B cell (primary cell): ENCODE results near the gene LMOD2. TPM values are rescaled to one million over a fixed set of nuclear protein-coding genes. Genes with fewer than 3 reads are reported as not detected.

ENCODE experiments used
- ATAC-seq: fragments of 200-7000 bp; cut with Tn5 transposase; one replicate; pipeline ENCODE4 v1.10.0; 2021; ENCODE audit warnings: low read depth, mild to moderate bottlenecking, moderate number of reproducible peaks, moderate library complexity
- CTCF ChIA-PET: fragments of 350-600 bp; sonication (Branson Sonifier 250); formaldehyde crosslinking; loops from one replicate; lab custom pipeline; 2021; ENCODE audit warnings: antibody characterized with exemption, inconsistent platforms; lab: Charles Lee
- POLR2A ChIA-PET: fragments of 350-600 bp; sonication (Branson Sonifier 250); formaldehyde crosslinking; loops from one replicate; lab custom pipeline; 2021; ENCODE audit warnings: antibody characterized with exemption; lab: Charles Lee
- DNase-seq: peaks from one replicate; pipeline ENCODE4 v3.0.0; 2013
- H2AFZ ChIP-seq: 2 replicates; pipeline ENCODE4 v1.6.1; 2012; ENCODE audit warnings: mild to moderate bottlenecking, low read depth, low read length; ENCODE audit not compliant: insufficient read depth, poor library complexity, severe bottlenecking
- H3K27ac ChIP-seq, 2 donors: 1 replicate in 1 of 2; 2 replicates in 1 of 2; pipeline ENCODE4 v1.5.1; 2012 to 2013; ENCODE audit warnings: low read length in 2 of 2, mild to moderate bottlenecking in 2 of 2, moderate library complexity in 1 of 2
- H3K27me3 ChIP-seq, 4 experiments: fragments of 200-600 bp in 1 of 4; sonication (generic) in 1 of 4; replicated peaks in 1 of 4; 1 replicate in 2 of 4; 2 replicates in 2 of 4; pipeline versions ENCODE4 v1.6.1 to v1.7.0; 2013 to 2016; ENCODE audit warnings: low read length in 3 of 4, mild to moderate bottlenecking in 2 of 4, mixed read lengths in 1 of 4, moderate library complexity in 1 of 4; ENCODE audit not compliant: insufficient read depth in 4 of 4, control insufficient read depth in 3 of 4; ENCODE audit errors: control extremely low read depth in 1 of 4
- H3K36me3 ChIP-seq, 2 experiments: replicated peaks in 1 of 2; 1 replicate in 1 of 2; 2 replicates in 1 of 2; pipeline versions ENCODE4 v1.6.1 to v1.7.1; 2013; ENCODE audit warnings: low read length in 1 of 2; ENCODE audit not compliant: insufficient read depth in 2 of 2, control insufficient read depth in 1 of 2; ENCODE audit errors: control extremely low read depth in 1 of 2, extremely low read depth in 1 of 2
- H3K4me1 ChIP-seq, 2 donors: fragments of 200-600 bp in 1 of 2; sonication (generic) in 1 of 2; 1 replicate in 1 of 2; 2 replicates in 1 of 2; pipeline versions ENCODE4 v1.5.1 to v1.6.1; 2013 to 2017; ENCODE audit warnings: low read length in 2 of 2; ENCODE audit not compliant: control insufficient read depth in 2 of 2, insufficient read depth in 2 of 2
- H3K4me2 ChIP-seq: replicated peaks from 2 replicates; pipeline ENCODE3; 2012; ENCODE audit warnings: mild to moderate bottlenecking, low read depth, low read length; ENCODE audit not compliant: poor library complexity, severe bottlenecking
- H3K4me3 ChIP-seq, 5 experiments: fragments of 200-600 bp in 1 of 5; sonication (generic) in 1 of 5; 1 replicate in 3 of 5; 2 replicates in 2 of 5; pipeline versions ENCODE4 v1.5.1 to v1.7.0; 2011 to 2016; ENCODE audit warnings: low read length in 4 of 5, mild to moderate bottlenecking in 4 of 5, low read depth in 2 of 5, control low read depth in 1 of 5, moderate library complexity in 1 of 5; ENCODE audit not compliant: insufficient read depth in 1 of 5; ENCODE audit errors: control extremely low read depth in 1 of 5, extremely low read depth in 1 of 5
- H3K79me2 ChIP-seq: fragments of 200-600 bp; sonication (generic); one replicate; pipeline ENCODE4 v1.6.0; 2016; ENCODE audit warnings: low read length; ENCODE audit not compliant: control insufficient read depth, insufficient read depth
- H3K9ac ChIP-seq: fragments of 200-600 bp; sonication (generic); 2 replicates; pipeline ENCODE4 v1.6.1; 2017; ENCODE audit warnings: mild to moderate bottlenecking, low read length, moderate library complexity
- H3K9me3 ChIP-seq, 3 donors: one replicate each; pipeline versions ENCODE4 v1.6.1 to v1.7.1; 2013; ENCODE audit warnings: low read length in 2 of 3; ENCODE audit not compliant: control insufficient read depth in 2 of 3, insufficient read depth in 1 of 3; ENCODE audit errors: control extremely low read depth in 1 of 3
- H4K20me1 ChIP-seq: 2 replicates; pipeline ENCODE4 v1.6.0; 2012; ENCODE audit warnings: mild to moderate bottlenecking, low read length; ENCODE audit not compliant: insufficient read depth, control insufficient read depth, poor library complexity, severe bottlenecking
- H3K27ac Mint-ChIP-seq: one replicate; pipeline ENCODE4 v1.8.0; 2021; ENCODE audit warnings: mixed read lengths
- H3K27me3 Mint-ChIP-seq: one replicate; pipeline ENCODE4 v1.8.0; 2021; ENCODE audit warnings: mixed read lengths
- H3K4me1 Mint-ChIP-seq: one replicate; pipeline ENCODE4 v1.8.0; 2021; ENCODE audit warnings: mixed read lengths
- H3K4me3 Mint-ChIP-seq: one replicate; pipeline ENCODE4 v1.8.0; 2021; ENCODE audit warnings: mixed read lengths
- H3K9me3 Mint-ChIP-seq: one replicate; pipeline ENCODE4 v1.8.0; 2022; ENCODE audit warnings: mixed read lengths; ENCODE audit not compliant: insufficient read depth
- EZH2 ChIP-seq: IDR thresholded peaks from 2 replicates; pipeline ENCODE4 v1.6.1; 2012; ENCODE audit warnings: borderline replicate concordance, low read depth, mild to moderate bottlenecking, moderate library complexity, low read length; ENCODE audit not compliant: insufficient read depth, poor library complexity, severe bottlenecking
- WGBS: methylation state at CpG from one replicate; pipeline ENCODE4 v1.1.5; 2013; ENCODE audit warnings: missing lambda C conversion rate; ENCODE audit not compliant: insufficient coverage; 5-methylcytosine and 5-hydroxymethylcytosine counted together
- intact Hi-C: fragments of 100-400 bp; cut with micrococcal nuclease; formaldehyde crosslinking; loops from one replicate; pipeline ENCODE4 v1.10.0; 2022
- polyA plus RNA-seq: library from polyadenylated mRNA; depleted of rRNA; stranded (reverse); fragments of >200 nt; gene quantifications from 2 replicates; pipeline ENCODE4 v1.2.3, GENCODE V29; 2012
- total RNA-seq, 2 donors: library from RNA; stranded (reverse); fragments of 120-200 nt in 1 of 2; gene quantifications; 1 replicate in 1 of 2; 2 replicates in 1 of 2; pipeline versions ENCODE4 v1.2.3 to v1.2.4, GENCODE V29; 2013 to 2022
- TF ChIP-seq, protein P1 (sequence below): fragments of 200-600 bp; IDR thresholded peaks from one replicate; pipeline ENCODE4 v1.8.0; 2022; ENCODE audit warnings: antibody characterized with exemption, mild to moderate bottlenecking

The LMOD2 gene
- total and polyA plus RNA-seq, 2 donors (not counting 1 experiment from before 2014, with no cell fraction given), result not detected

DNA sequence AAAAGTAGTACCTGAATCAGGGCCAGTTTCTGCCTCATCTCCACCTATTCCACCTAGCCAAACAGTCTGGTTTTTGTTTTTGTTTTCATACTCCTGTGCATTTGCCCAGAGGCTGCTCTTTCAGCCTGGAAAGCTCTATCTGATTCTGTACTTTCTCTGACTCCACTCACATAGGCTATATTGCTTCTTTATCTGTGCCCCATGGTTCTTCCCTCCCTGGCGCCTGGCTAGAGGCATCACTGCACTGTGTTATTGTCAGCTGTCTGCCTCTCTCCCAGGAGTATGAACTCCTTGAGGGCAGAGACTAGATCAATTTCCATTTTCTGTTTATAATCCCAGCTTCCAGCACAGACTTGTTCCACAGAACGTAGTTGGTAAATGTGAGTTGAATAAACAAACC lies 5.1 kb upstream of the LMOD2 start:
- Histone ChIP-seq H3K4me1 (no peaks in the 10 kb centered on the region), H3K4me2 (no peak overlapping the region), H2AFZ (no peak overlapping the region), H3K79me2 (no peaks in the 10 kb centered on the region), H3K27me3 (peaks cover 0 to 2% (median 0%) of the 10 kb centered on the region in 4 experiments), H3K9ac (no peak overlapping the region), H3K27ac (no peak overlapping the region), H3K9me3 (no peaks in the 10 kb centered on the region), H3K36me3 (no peaks in the 10 kb centered on the region), H3K4me3 (no peak overlapping the region), H4K20me1 (no peaks in the 10 kb centered on the region)
- no peak overlapping the region for H3K27ac Mint-ChIP-seq
- ChIA-PET CTCF (no interaction called here), POLR2A (no interaction called here)
- no peaks in the 10 kb centered on the region for H3K4me1 Mint-ChIP-seq
- intact Hi-C loops, result no loop called here
- H3K4me3 Mint-ChIP-seq, result no peak overlapping the region
- no peaks in the 10 kb centered on the region for H3K9me3 Mint-ChIP-seq
- ATAC-seq (no peak), DNase-seq (no peak)
- TF ChIP-seq, protein P1, sequence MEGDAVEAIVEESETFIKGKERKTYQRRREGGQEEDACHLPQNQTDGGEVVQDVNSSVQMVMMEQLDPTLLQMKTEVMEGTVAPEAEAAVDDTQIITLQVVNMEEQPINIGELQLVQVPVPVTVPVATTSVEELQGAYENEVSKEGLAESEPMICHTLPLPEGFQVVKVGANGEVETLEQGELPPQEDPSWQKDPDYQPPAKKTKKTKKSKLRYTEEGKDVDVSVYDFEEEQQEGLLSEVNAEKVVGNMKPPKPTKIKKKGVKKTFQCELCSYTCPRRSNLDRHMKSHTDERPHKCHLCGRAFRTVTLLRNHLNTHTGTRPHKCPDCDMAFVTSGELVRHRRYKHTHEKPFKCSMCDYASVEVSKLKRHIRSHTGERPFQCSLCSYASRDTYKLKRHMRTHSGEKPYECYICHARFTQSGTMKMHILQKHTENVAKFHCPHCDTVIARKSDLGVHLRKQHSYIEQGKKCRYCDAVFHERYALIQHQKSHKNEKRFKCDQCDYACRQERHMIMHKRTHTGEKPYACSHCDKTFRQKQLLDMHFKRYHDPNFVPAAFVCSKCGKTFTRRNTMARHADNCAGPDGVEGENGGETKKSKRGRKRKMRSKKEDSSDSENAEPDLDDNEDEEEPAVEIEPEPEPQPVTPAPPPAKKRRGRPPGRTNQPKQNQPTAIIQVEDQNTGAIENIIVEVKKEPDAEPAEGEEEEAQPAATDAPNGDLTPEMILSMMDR, result no peak
- no peak for TF ChIP-seq EZH2
- H3K27me3 Mint-ChIP-seq, result peaks cover 35% of the 10 kb centered on the region
- no CpG with 5 or more reads among the region's 2 CpGs for WGBS

DNA sequence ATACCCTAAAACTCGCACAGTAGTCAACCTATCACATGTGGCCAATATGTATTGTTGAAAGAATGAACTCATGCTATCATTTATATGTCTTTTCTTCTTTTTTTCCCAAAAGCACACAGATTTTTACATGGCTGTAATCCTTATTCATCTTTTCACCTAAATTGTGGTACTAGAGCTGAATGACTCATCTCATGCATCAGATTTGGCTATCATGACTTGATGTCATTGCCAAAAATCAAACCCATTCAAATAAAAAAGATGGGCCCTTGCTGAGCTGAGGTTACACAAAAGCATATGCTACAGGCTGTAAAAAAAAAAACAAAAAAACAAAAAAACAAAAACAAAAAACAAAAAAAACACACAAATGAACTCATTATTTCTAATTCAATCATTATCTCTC lies 3.3 kb upstream of the LMOD2 start:
- no peak overlapping the region for H3K27ac Mint-ChIP-seq
- H2AFZ ChIP-seq, result no peak overlapping the region
- H3K27me3 ChIP-seq, result no peaks in the 10 kb centered on the region
- no peak overlapping the region for H3K9ac ChIP-seq
- no peaks in the 10 kb centered on the region for H3K4me1 ChIP-seq
- H4K20me1 ChIP-seq, result no peaks in the 10 kb centered on the region
- DNase-seq (no peak), ATAC-seq (no peak)
- H3K4me2 ChIP-seq, result no peak overlapping the region
- no peak overlapping the region for H3K27ac ChIP-seq
- H3K4me3 Mint-ChIP-seq, result no peak overlapping the region
- H3K36me3 ChIP-seq, result no peaks in the 10 kb centered on the region
- no peaks in the 10 kb centered on the region for H3K4me1 Mint-ChIP-seq
- peaks cover 29% of the 10 kb centered on the region for H3K27me3 Mint-ChIP-seq
- H3K4me3 ChIP-seq, result no peak overlapping the region
- TF ChIP-seq EZH2, result no peak
- TF ChIP-seq, protein P1, result no peak
- ChIA-PET CTCF (no interaction called here), POLR2A (no interaction called here)
- intact Hi-C loops, result no loop called here
- no CpG with 5 or more reads among the region's 1 CpG for WGBS
- H3K79me2 ChIP-seq, result no peaks in the 10 kb centered on the region
- no peaks in the 10 kb centered on the region for H3K9me3 Mint-ChIP-seq
- no peaks in the 10 kb centered on the region for H3K9me3 ChIP-seq
